Large intestine (tissue), 3 donors: Measurements from ENCODE around the gene APH1A. TPM values are rescaled to one million over a fixed set of nuclear protein-coding genes. Genes with fewer than 3 reads are reported as not detected.
"Not testable (repeated sequence)": the region's sequence is repeated elsewhere in the genome, so short reads cannot be mapped to it uniquely, and the experiment has no call there.

Source experiments
- DNase-seq, 2 donors: peaks; one replicate each; pipeline versions ENCODE4 v3.0.0 to v3.0.0-alpha.2; 2013
- H3K27ac ChIP-seq: one replicate; pipeline ENCODE4 v1.5.1; 2013; ENCODE audit warnings: low read length
- H3K27me3 ChIP-seq: 2 replicates; pipeline ENCODE4 v1.6.1; 2013; ENCODE audit warnings: low read length; ENCODE audit not compliant: control insufficient read depth, insufficient read depth
- H3K36me3 ChIP-seq: 2 replicates; pipeline ENCODE4 v1.6.1; 2013; ENCODE audit warnings: low read length; ENCODE audit not compliant: control insufficient read depth, insufficient read depth
- H3K4me1 ChIP-seq: one replicate; pipeline ENCODE4 v1.6.1; 2013; ENCODE audit warnings: low read length; ENCODE audit not compliant: control insufficient read depth, insufficient read depth
- H3K4me3 ChIP-seq: one replicate; pipeline ENCODE4 v1.5.1; 2013; ENCODE audit warnings: low read length
- H3K9me3 ChIP-seq: one replicate; pipeline ENCODE4 v1.6.1; 2013; ENCODE audit warnings: mild to moderate bottlenecking, low read depth, low read length, moderate library complexity; ENCODE audit not compliant: control insufficient read depth
- WGBS: methylation state at CpG from one replicate; pipeline ENCODE4 v1.1.5; 2013; ENCODE audit warnings: low lambda C conversion rate; ENCODE audit not compliant: insufficient coverage; 5-methylcytosine and 5-hydroxymethylcytosine counted together
- polyA plus RNA-seq: library from polyadenylated mRNA; unstranded; fragments of 120-200 nt; gene quantifications from one replicate; pipeline ENCODE4 v1.2.1, GENCODE V29; 2013

APH1A gene
- polyA plus RNA-seq, 1 donor = 172 TPM

DNA sequence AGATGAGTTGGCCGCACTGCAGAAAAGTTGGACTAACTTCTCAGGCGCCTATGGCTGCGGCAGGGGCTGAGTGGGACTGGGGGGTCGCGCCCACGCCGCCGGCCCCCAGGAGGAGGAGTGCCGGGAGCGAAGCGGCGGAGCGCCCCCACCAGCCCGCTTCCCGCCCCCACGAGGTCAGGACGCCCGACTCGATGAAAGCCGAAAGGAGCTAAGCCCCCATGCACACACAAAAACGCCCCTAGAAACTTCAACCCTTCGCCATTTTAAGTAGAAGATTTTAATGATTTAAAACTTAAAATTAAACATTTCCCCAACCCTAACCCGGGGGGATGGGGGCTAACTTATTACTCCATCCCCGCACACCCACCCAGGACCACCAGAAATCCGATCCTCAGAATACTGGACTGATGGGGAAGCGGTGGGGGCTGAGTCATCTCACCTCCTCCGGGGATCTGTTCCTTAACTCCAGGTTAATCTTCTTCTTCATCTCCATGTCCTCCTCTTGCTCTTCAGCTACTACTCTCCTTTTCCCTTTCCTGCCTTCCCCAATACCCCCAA lies 33.4 kb downstream of the APH1A start:
- H3K27me3 ChIP-seq = no peaks in the 10 kb centered on the region
- H3K36me3 ChIP-seq = peaks cover 1% of the 10 kb centered on the region
- H3K9me3 ChIP-seq = no peaks in the 10 kb centered on the region
- no peak for DNase-seq
- WGBS = no CpG with 5 or more reads among the region's 27 CpGs
- peak overlapping the region; percentile 93 for H3K27ac ChIP-seq
- H3K4me3 ChIP-seq = peak overlapping the region; percentile 86
- peaks cover 6% of the 10 kb centered on the region for H3K4me1 ChIP-seq

DNA sequence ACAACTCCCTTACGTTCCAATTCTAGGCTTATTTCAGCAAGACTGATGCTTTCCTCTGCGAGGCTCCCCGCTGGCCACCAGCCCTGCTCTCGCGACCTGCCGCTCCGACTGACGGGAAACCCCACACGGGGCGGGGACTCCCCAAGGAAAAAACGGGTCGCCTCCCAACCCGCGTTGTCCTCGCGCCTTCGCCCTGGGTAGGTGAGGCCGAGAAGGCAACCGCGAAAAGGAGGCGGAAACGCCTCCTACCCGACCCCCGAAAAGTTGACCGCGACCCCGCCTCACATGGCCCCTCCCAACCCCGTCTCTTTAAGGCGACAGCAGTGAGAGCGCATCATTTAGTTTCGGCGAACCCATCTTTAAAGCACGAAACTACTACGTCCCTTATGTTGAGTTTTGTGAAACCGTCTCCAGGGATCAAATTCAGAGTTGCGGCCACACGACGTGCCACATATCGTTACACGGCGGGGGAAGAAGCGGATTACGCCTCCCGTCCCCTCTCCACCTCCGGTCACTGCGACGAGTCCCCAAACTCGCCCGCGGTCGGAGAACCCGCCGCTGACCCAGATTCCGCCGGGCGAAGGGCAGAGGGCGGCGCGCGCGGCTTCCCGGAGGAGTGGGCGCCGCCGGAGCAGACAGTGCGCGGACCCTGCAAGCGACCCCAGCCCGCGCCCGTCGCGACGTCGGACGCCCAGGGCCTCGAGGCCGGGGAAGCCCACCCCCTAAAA lies 34.1 kb downstream of the APH1A start:
- H3K4me1 ChIP-seq = peaks cover 6% of the 10 kb centered on the region
- H3K9me3 ChIP-seq = no peaks in the 10 kb centered on the region
- H3K27ac ChIP-seq = peak overlapping the region; percentile 93
- peak; percentile 70 to 85 for DNase-seq
- H3K4me3 ChIP-seq = peak overlapping the region; percentile 86
- WGBS = no CpG with 5 or more reads among the region's 78 CpGs
- H3K27me3 ChIP-seq = no peaks in the 10 kb centered on the region
- peaks cover 2% of the 10 kb centered on the region for H3K36me3 ChIP-seq

DNA sequence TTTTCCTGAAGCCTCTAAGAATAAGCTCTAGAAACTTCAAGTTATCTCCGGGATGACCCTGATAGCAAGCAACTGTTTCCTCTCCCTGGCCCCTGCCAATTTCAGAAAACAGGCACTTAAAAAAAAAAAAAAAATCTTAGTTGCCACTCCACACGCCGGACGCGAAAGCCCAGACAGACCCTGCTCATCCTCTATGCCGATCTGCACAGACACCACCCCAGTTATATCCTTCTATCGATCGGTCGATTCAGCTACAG lies 34.6 kb downstream of the APH1A start:
- Histone ChIP-seq H3K27me3 (no peaks in the 10 kb centered on the region), H3K27ac (peak overlapping the region; percentile 93), H3K4me3 (peak overlapping the region; percentile 86), H3K36me3 (peaks cover 4% of the 10 kb centered on the region), H3K9me3 (no peaks in the 10 kb centered on the region), H3K4me1 (peaks cover 6% of the 10 kb centered on the region)
- WGBS = no CpG with 5 or more reads among the region's 9 CpGs
- DNase-seq = no peak

DNA sequence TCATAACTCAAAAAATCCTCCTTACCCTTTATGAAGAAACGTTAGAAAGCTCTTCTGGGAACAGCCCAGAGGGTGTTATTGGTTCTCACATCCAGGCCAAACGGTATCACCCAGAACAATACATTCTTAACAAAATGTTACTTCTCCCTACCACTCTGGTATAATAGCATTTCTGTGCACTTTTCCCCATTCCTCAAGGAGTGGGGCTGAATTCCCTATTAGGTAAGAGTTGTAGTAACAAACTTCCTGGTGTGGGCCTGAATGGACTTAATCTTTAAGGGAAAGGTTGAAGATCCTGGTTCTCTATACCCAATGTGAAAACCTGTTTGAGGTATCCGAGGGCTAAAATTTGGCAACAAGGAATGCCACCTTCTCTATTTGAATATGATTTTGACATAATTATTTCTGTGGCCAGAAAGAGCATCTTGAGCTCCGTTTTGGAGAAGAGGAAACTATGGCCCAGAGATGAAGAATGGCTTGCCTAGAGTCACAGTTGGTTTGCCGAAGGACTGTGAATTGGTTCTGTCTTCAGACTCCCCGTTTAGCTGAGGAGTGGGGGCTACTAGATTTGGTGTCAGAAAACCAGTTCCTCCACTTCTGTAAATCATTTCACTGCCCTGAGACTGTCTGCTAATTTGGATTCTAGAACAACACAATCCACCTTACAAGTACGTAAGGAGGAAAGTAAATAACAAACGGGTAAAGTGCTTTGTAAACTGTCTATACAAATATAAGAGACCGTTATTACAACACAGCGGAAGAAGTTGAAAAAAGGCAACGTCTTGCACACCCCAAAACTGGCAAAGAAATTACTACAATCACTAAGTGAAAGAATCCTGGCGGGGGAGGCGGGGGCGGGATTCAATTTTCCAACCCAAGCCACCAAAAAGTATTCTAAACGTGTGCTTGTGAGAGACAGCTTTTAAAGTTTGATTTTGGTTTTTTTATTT lies 35.2 kb downstream of the APH1A start:
- Histone ChIP-seq H3K36me3 (peaks cover 5% of the 10 kb centered on the region), H3K27me3 (no peaks in the 10 kb centered on the region), H3K4me1 (peaks cover 6% of the 10 kb centered on the region), H3K4me3 (peak overlapping the region; percentile 86), H3K27ac (peak overlapping the region; percentile 93), H3K9me3 (no peaks in the 10 kb centered on the region)
- peak in 1 of 2 donors; percentile 52 for DNase-seq
- no CpG with 5 or more reads among the region's 15 CpGs for WGBS

DNA sequence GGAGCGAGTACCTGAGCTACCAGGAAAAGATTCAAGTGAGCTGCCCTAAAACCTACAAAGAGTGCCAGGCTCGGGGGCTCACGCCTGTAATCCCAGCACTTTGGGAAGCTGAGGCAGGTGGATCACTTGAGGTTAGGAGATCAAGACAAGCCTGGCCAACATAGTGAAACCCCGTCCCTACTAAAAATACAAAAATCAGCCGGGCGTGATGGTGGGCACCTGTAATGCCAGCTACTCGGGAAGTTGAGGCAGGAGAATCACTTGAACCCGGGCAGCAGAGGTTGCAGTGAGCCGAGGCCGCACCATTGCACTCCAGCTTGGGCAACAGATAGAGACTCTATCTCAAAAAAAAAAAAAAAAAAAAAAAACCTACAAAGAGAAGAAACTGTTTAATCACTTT lies 35.9 kb downstream of the APH1A start:
- not testable (repeated sequence) for H3K36me3 ChIP-seq, H3K9me3 ChIP-seq, H3K4me1 ChIP-seq, H3K27me3 ChIP-seq, H3K4me3 ChIP-seq, DNase-seq, H3K27ac ChIP-seq
- no CpG with 5 or more reads among the region's 10 CpGs for WGBS

DNA sequence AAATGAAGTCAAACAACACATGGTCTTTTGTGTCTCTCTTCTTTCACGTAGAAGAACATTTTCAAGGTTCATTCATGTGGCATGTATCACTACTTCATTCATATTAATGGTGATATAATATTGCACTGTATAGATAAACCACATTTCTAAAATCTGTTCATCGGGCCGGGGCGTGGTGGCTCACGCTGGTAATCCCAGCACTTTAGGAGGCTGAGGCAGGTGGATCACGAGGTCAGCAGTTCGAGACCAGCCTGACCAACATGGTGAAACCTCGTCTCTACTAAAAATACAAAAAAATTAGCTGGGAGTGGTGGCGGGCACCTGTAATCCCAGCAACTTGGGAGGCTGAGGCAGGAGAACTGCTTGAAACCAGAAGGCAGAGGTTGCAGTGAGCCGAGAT lies 40.6 kb downstream of the APH1A start:
- not testable (repeated sequence) for DNase-seq, H3K27me3 ChIP-seq, H3K4me1 ChIP-seq, H3K4me3 ChIP-seq, H3K9me3 ChIP-seq, H3K27ac ChIP-seq
- WGBS = 95% methylated on average over 4 of the region's 10 CpGs
- peaks cover 33% of the 10 kb centered on the region for H3K36me3 ChIP-seq

DNA sequence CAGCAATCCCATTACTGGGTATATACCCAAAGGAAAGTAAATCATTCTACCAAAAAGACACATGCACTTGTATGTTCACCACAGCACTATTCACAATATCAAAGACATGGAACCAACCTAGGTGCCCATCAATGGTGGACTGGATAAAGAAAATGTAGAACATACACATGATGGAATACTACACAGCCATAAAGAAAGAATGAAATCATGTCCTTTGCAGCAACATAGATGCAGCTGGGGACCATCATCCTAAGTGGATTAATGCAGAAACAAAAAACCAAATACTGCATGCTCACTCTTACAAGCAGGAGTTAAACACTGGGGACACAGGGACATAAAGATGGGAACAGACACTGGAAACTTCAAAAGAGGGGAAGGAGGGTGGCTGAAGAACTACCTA lies 41.6 kb downstream of the APH1A start:
- no peak for DNase-seq
- Histone ChIP-seq H3K27ac (no peak overlapping the region), H3K9me3 (no peaks in the 10 kb centered on the region), H3K36me3 (peaks cover 36% of the 10 kb centered on the region), H3K4me3 (no peak overlapping the region), H3K27me3 (no peaks in the 10 kb centered on the region), H3K4me1 (no peaks in the 10 kb centered on the region)

DNA sequence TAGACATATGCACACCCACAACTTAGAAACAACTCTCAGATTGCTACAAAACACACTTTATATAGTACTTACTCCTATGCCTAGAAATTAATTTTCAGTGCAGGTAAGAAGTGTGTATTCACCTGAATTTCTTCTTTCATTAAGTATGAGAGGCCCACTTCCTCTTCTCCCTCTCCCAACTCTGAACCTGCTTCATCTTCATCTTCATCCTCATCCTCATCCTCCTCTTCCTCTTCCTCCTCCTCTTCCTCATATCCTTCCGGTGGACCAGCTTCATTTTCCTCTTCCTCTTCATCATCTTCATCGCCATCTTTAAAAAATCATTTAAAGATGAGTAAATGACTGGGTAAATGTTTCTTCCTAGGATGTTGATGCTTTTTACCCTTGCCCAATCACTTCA lies 42.3 kb downstream of the APH1A start:
- H3K36me3 ChIP-seq = peaks cover 38% of the 10 kb centered on the region
- no peaks in the 10 kb centered on the region for H3K27me3 ChIP-seq
- H3K4me3 ChIP-seq = no peak overlapping the region
- 100% methylated on average over 1 of the region's 2 CpGs for WGBS
- no peak overlapping the region for H3K27ac ChIP-seq
- DNase-seq = no peak
- H3K9me3 ChIP-seq = no peaks in the 10 kb centered on the region
- H3K4me1 ChIP-seq = no peaks in the 10 kb centered on the region

DNA sequence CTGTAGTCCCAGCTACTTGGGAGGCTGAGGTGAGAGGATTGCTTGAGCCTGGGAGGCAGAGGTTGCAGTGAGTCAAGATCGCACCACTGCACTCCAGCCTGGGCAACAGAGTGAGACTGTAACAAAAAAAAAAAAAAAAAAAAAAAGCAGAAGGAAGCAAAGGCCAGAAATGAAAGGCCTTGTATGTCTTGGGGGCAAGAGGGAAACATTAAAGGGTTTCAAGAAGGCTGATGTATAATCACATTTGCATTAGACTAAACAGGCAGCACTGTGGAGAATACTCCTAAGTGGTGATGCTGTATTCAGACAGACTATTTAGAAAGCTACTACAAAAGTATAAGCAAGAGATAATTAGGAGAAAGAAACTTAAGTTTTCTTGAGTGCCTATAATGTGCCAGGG lies 43.3 kb downstream of the APH1A start:
- H3K4me1 ChIP-seq = no peaks in the 10 kb centered on the region

DNA sequence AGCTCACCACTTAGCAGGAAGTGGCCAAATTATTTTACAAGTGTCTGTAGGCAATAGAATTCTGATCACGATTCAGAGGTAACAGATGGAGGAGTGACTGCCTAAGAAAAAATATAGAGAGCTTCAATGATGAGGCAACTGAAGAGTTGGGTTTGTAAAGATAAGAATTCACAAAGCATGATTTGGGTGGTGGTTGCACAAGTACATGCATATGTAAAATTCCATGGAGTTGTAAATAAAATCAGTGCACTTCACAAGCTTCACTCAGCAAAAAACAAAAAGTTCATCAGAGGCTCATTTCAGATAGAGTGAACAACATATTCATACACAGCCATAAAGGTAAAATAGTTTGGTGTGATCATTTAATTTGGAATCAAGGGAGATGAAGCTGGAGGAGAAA lies 43.8 kb downstream of the APH1A start:
- no peak overlapping the region for H3K4me3 ChIP-seq
- no peaks in the 10 kb centered on the region for H3K9me3 ChIP-seq
- H3K4me1 ChIP-seq = no peaks in the 10 kb centered on the region
- DNase-seq = no peak
- no CpG with 5 or more reads among the region's 1 CpG for WGBS
- no peak overlapping the region for H3K27ac ChIP-seq
- no peaks in the 10 kb centered on the region for H3K27me3 ChIP-seq
- peaks cover 36% of the 10 kb centered on the region for H3K36me3 ChIP-seq

More for the DNA sequence above, 43.3 kb downstream of the APH1A start:
- Histone ChIP-seq H3K27me3 (no peaks in the 10 kb centered on the region), H3K4me3 (no peak overlapping the region), H3K9me3 (no peaks in the 10 kb centered on the region), H3K27ac (no peak overlapping the region), H3K36me3 (peaks cover 38% of the 10 kb centered on the region)
- WGBS = no CpG with 5 or more reads among the region's 1 CpG
- no peak for DNase-seq
